HG03139 (cell line): Measurements from ENCODE around the gene PDE6A.
A peak's percentile ranks its signal among the peaks of the same experiment; 100 is the strongest.
"Not testable (repeated sequence)": the region's sequence is repeated elsewhere in the genome, so short reads cannot be mapped to it uniquely, and the experiment has no call there.

ENCODE experiments used
- ATAC-seq: cut with Tn5 transposase; IDR thresholded peaks from one replicate; pipeline ENCODE4 v1.9.1; 2021; ENCODE audit not compliant: unreplicated experiment

PDE6A gene

DNA sequence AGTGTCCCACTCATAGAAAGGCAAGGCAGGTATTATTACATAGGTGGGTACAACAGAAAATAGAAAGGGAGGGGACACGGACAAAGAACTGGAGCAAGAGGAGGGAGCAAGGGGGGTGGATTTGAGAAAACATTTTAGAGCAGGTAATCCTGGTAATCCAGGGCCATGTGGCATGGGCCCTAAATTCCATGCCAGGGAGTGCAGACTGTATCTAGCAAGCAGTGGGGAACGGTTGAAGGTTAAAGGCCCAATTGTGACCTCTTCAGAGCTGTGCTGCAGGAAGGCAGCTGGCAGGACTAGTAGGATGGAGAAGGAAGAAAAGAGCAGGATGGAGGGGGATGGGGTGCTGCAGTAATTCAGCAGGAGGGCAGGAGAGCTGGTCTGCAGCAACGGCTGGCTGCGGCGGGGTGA is 75.2 kb downstream of the PDE6A start:
- no peak for ATAC-seq

- ATAC-seq: no peak
Measured at GRCh38 chr5:149865746-149866145, 78.8 kb downstream of the PDE6A start.

DNA sequence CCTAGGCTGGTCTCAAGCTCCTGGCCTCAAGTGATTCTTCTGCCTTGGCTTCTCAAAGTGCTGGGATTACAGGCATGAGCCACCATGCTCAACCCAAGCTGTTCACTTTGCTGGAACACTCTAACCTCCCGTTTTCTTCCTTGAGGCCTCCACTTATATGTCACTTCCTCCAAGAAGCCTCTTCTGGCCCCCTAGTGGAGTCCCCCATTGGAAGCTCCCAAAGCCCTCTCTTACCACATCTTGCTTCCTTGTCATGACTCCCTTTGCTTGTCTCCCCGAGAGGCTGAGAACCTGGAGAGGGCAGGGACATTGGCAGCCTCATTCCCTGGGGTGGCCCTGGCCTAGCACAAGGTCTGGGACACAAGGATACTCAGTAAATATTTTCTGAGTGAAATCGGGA is 80.8 kb downstream of the PDE6A start:
- no peak for ATAC-seq

GRCh38 chr5:149863176-149863575 is 81.4 kb downstream of the PDE6A start:
- ATAC-seq: no peak

- ATAC-seq: peak; percentile 62
Measured at GRCh38 chr5:149860801-149861322, 83.7 kb downstream of the PDE6A start.

GRCh38 chr5:149859746-149860145 is 84.8 kb downstream of the PDE6A start:
- no peak for ATAC-seq

DNA sequence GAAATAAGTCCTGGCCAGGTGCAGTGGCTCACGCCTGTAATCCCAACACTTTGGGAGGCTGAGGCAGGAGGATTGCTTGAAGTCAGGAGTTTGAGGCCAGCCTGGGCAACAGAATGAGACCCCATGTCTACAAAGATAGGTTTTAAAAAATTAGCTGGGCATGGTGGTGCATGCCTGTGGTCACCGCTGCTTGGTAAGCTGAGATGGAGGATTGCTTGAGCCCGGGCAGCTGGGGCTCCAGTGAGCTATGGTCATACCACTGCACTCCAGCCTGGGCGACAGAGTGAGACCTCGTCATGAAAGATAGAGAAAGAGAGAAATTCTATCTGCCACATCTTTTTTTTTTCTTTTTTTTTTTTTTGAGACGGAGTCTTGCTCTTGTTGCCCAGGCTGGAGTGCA is 86.1 kb downstream of the PDE6A start:
- not testable (repeated sequence) for ATAC-seq

GRCh38 chr5:149857499-149857898 is 87.1 kb downstream of the PDE6A start:
- no peak for ATAC-seq

GRCh38 chr5:149855366-149855765 is 89.2 kb downstream of the PDE6A start:
- ATAC-seq: no peak

DNA sequence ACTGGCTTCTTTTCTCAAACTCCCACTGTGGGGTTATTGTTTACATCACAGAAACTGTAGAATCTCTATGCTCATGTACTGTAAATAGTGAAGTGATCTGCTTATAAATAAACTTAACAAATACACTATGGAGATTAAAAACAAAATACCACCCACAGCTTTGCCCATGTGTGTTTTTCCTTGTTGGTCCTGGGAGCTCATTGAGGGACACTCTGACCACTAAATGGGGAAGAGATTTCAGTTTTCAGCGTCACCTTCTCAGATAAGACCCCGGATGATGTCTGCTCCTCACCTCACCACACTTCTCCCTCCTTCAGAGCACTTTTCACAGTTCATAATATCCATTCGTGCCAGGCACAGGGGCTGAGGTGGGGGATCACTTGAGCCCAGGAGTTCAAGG is 89.7 kb downstream of the PDE6A start:
- no peak for ATAC-seq

GRCh38 chr5:149853701-149854100 is 90.9 kb downstream of the PDE6A start:
- no peak for ATAC-seq

- no peak for ATAC-seq
Measured at GRCh38 chr5:149853331-149853648, 91.3 kb downstream of the PDE6A start.

- no peak for ATAC-seq
Measured at GRCh38 chr5:149852641-149853330, 91.8 kb downstream of the PDE6A start.

GRCh38 chr5:149851211-149851610 is 93.4 kb downstream of the PDE6A start:
- no peak for ATAC-seq

DNA sequence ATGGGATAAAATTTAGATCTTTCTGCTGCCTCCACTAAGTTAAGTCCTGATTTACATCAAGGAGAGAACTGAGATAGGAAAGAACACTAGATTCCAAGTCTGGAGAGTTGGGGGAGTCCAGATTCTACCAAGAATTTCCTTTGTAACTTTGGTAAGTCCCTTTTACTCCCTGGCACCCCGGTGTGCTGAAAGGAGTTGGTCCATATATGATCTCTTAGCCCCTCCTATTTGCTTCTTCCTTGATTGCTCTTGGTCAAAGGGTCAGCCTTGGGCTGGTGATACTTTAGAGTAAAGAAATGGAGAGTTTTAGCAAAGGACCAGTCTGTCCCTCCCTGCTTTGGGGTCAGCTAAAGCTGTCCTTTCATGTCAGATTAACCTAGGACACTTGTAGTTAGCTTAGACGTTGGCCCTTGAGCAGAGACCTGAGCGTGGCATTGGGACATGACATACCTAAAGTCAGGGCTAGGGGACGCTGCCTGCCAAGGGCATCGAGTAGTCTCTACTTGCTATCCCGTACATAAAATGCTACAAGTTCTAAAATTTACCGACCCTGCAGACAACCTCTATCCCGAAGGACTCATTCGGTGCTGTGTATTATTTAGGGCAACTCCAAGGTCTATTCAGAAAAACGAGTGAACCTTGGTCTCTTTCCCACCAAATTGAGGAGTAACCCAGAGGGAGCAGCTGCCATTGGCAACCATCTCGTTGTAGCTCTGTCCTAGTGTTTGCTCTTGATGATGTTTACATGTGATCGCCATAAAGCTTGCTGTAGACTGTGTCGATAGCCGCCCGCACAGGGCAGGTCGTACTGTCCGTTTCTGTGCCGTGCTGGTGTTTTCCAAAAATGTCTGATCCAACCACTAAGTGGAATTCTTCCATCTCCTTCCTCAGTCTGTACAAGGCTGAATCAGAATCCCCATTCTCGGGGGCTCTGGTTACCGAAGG is 94.4 kb downstream of the PDE6A start:
- no peak for ATAC-seq

- ATAC-seq: no peak
Measured at GRCh38 chr5:149849280-149849965, 95.2 kb downstream of the PDE6A start.

DNA sequence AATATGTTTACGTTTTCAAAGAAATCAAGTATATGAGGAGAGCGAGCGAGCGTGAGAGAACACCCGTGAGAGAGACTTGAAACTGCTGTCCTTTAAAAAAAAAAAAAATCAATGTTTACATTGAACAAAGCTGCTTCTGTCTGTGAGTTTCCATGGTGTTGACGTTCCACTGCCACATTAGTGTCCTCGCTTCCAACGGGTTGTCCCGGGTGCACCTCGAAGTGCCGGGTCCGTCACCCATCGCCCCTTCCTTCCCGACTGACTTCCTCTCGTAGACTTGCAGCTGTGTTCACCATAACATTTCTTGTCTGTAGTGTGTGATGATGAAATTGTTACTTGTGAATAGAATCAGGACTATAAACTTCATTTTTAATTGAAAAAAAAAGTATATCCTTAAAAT is 97.0 kb downstream of the PDE6A start:
- no peak for ATAC-seq

DNA sequence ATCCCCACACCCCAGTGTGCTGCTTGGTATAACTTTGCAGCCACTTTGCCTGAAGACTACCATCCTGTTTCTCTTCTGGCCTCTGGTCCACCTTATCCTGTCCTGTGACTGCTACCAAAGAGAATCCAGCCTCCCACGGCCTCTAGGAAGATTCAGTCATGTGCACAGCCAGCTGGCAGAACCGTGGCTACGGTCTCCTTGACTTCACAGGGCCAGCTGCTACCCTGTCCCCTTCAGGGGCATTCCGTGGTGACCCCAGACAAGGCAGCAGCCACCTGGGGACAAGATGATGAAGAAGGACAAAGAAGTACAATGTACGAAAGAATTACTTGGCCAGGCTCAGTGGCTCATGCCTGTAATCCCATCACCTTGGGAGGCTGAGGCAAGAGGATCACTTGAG is 98.6 kb downstream of the PDE6A start:
- no peak for ATAC-seq

- no peak for ATAC-seq
Measured at GRCh38 chr5:149845601-149846000, 99.0 kb downstream of the PDE6A start.

DNA sequence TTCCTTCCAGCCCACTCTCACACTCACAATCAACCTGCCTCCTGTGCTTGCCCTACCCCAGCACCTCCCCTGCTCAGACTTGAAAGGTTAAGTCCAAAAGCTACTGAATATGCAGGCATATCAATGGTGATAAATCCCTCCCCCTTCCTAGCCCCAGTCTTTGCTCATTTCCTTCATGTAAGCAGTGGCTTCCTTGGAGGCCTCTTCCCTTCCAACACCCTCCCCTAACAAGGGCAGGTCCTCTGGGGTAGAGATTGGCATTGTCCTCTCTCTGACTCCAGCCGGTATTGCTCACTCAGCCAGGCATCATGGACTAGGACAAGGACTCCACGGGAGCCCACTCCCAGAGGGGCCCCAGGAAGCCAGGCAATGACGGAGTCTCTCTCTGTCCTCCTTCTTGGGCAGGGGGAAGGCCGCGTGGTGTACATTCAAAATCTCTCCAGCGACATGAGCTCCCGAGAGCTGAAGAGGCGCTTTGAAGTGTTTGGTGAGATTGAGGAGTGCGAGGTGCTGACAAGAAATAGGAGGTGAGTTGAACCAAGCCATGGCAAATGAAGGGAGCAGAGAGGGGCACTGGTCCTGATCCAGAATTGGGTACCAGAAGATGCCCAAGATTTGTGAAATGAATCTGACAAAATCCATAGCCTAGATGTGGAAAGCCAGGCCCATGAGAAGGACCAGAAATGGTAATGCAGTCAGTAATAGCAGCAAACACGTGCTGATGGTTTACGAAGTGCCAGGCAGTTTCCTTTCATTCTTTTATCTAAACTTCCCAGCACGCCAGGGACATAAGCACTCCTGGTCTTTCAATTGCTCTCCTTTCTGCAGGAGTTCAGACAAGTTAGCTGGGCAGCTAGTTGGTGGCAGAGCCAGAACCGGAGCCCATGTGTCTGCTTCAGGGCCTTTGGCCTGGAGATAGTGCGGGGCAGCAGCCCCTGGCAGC is 102.5 kb downstream of the PDE6A start:
- no peak for ATAC-seq
